A549 (cell line): ENCODE data around the gene BABAM1. TPM values are rescaled to one million over a fixed set of nuclear protein-coding genes. Genes with fewer than 3 reads are reported as not detected.

Source experiments
- ATAC-seq, 2 experiments: fragments of 200-7000 bp in 1 of 2; fragments of >200 bp in 1 of 2; cut with Nextera tagmentation in 1 of 2; cut with Tn5 transposase in 1 of 2; 3 replicates each; pipeline versions ENCODE4 v1.8.0 to v1.9.1; 2018 to 2020; ENCODE audit warnings: mild to moderate bottlenecking in 1 of 2, moderate library complexity in 1 of 2
- CTCF ChIA-PET: fragments of 300-600 bp; sonication (Branson Sonifier 250); formaldehyde crosslinking; extraction: SDS; loops from one replicate; lab custom pipeline; 2021; ENCODE audit warnings: antibody characterized with exemption, inconsistent platforms; lab: Yijun Ruan, JAX
- POLR2A ChIA-PET: fragments of 350-600 bp; formaldehyde crosslinking; extraction: SDS; loops from one replicate; lab custom pipeline; 2021; ENCODE audit warnings: antibody characterized with exemption, inconsistent platforms; lab: Yijun Ruan, JAX
- DNase-seq, 2 experiments: peaks; one replicate each; pipeline versions ENCODE4 v3.0.0 to v3.0.0-alpha.2; 2011 to 2016; ENCODE audit warnings: low read depth in 1 of 2, low spot score in 1 of 2
- FAIRE-seq: peaks from 2 replicates; lab custom pipeline; 2011; peaks lifted over from hg19 to GRCh38; lab: Jason Lieb, UNC
- H3K27ac ChIP-seq, 2 experiments: fragments of >200 bp; sonication (Bioruptor Twin); formaldehyde crosslinking; 3 replicates each; pipeline ENCODE4 v1.5.1; 2016 to 2017
- H3K4me1 ChIP-seq: fragments of >200 bp; sonication (Bioruptor Twin); formaldehyde crosslinking; 3 replicates; pipeline ENCODE4 v1.6.1; 2016
- H3K4me2 ChIP-seq: fragments of >200 bp; sonication (Bioruptor Twin); formaldehyde crosslinking; 3 replicates; pipeline ENCODE4 v1.6.1; 2016
- H3K4me3 ChIP-seq: fragments of >200 bp; sonication (Bioruptor Twin); formaldehyde crosslinking; 3 replicates; pipeline ENCODE4 v1.5.1; 2016
- H3K9me3 ChIP-seq: fragments of >200 bp; sonication (Bioruptor Twin); formaldehyde crosslinking; 3 replicates; pipeline ENCODE4 v1.6.1; 2016
- CBX2 ChIP-seq: fragments of 200-600 bp; sonication (generic); IDR thresholded peaks from 2 replicates; pipeline ENCODE4 v1.6.1; 2016; ENCODE audit warnings: low read depth, mild to moderate bottlenecking, borderline replicate concordance
- E2F6 ChIP-seq: IDR thresholded peaks from 2 replicates; pipeline ENCODE4 v1.6.1; 2012; ENCODE audit warnings: low read depth, borderline replicate concordance
- EHMT2 ChIP-seq: fragments of 200-600 bp; sonication (generic); IDR thresholded peaks from 2 replicates; pipeline ENCODE4 v1.6.1; 2016; ENCODE audit warnings: antibody characterized with exemption, low read depth, mild to moderate bottlenecking, moderate library complexity
- ELK1 ChIP-seq: fragments of 150-350 bp; IDR thresholded peaks from 2 replicates; pipeline ENCODE4 v1.6.1; 2014; ENCODE audit warnings: low read depth, mild to moderate bottlenecking, low read length
- FOSB ChIP-seq: fragments of 250-450 bp; sonication (Bioruptor Pico); IDR thresholded peaks from 2 replicates; pipeline ENCODE4 v1.5.0; 2020; ENCODE audit warnings: mild to moderate bottlenecking, moderate library complexity
- HDAC2 ChIP-seq: fragments of 200-600 bp; sonication (generic); IDR thresholded peaks from 2 replicates; pipeline ENCODE4 v1.6.1; 2016
- HEYL ChIP-seq: fragments of 250-450 bp; sonication (Bioruptor Pico); IDR thresholded peaks from 2 replicates; pipeline ENCODE4 v1.8.0; 2021; ENCODE audit warnings: mild to moderate bottlenecking, moderate library complexity
- JUN ChIP-seq, 2 experiments: fragments of >200 bp; sonication (Bioruptor Twin); formaldehyde crosslinking; IDR thresholded peaks; 2 replicates in 1 of 2; 3 replicates in 1 of 2; pipeline ENCODE4 v1.6.1; 2016 to 2017
- JUNB ChIP-seq: fragments of >200 bp; sonication (Bioruptor Twin); formaldehyde crosslinking; IDR thresholded peaks from 2 replicates; pipeline ENCODE4 v1.6.1; 2016
- KDM5A ChIP-seq: fragments of 200-600 bp; sonication (generic); IDR thresholded peaks from 2 replicates; pipeline ENCODE4 v1.6.1; 2016; ENCODE audit warnings: antibody characterized with exemption, mild to moderate bottlenecking
- MAFK ChIP-seq: fragments of 450-650 bp; IDR thresholded peaks from 2 replicates; pipeline ENCODE4 v1.6.1; 2014; ENCODE audit not compliant: partially characterized antibody
- MYC ChIP-seq: IDR thresholded peaks from 2 replicates; pipeline ENCODE4 v1.6.1; 2012; ENCODE audit warnings: mild to moderate bottlenecking, inconsistent platforms, low read length, improper control_type of control experiment, borderline replicate concordance
- NR3C1 ChIP-seq: fragments of >200 bp; sonication (Bioruptor Twin); formaldehyde crosslinking; IDR thresholded peaks from 3 replicates; pipeline ENCODE4 v1.6.1; 2017
- POLR2A ChIP-seq: IDR thresholded peaks from 2 replicates; pipeline ENCODE4 v1.6.1; 2012; ENCODE audit warnings: mild to moderate bottlenecking, low read length
- RAD21 ChIP-seq, 2 experiments: fragments of >200 bp in 1 of 2; sonication (Bioruptor Twin) in 1 of 2; formaldehyde crosslinking in 1 of 2; IDR thresholded peaks in 1 of 2; conservative IDR thresholded peaks in 1 of 2; 2 replicates in 1 of 2; 3 replicates in 1 of 2; pipeline ENCODE4 v1.6.1; 2012 to 2018; ENCODE audit warnings: inconsistent platforms in 1 of 2
- RARB ChIP-seq: fragments of 250-450 bp; sonication (Bioruptor Pico); IDR thresholded peaks from 2 replicates; pipeline ENCODE4 v1.8.0; 2021; ENCODE audit warnings: mild to moderate bottlenecking, moderate library complexity
- REST ChIP-seq: fragments of 200-600 bp; sonication (generic); IDR thresholded peaks from 2 replicates; pipeline ENCODE4 v1.6.1; 2016; ENCODE audit warnings: antibody characterized with exemption, mild to moderate bottlenecking, moderate library complexity
- TP53 ChIP-seq: fragments of 250-450 bp; sonication (Bioruptor Pico); IDR thresholded peaks from 2 replicates; pipeline ENCODE4 v1.5.0; 2021; ENCODE audit warnings: mild to moderate bottlenecking, moderate library complexity
- USF2 ChIP-seq: fragments of 450-650 bp; IDR thresholded peaks from 2 replicates; pipeline ENCODE4 v1.6.1; 2014; ENCODE audit warnings: antibody characterized with exemption
- ZFP36 ChIP-seq: fragments of 450-650 bp; IDR thresholded peaks from 2 replicates; pipeline ENCODE4 v1.6.1; 2014; ENCODE audit warnings: borderline replicate concordance; ENCODE audit not compliant: partially characterized antibody
- ZSCAN20 ChIP-seq: fragments of 250-450 bp; sonication (Bioruptor Pico); IDR thresholded peaks from 2 replicates; pipeline ENCODE4 v1.8.0; 2022; ENCODE audit warnings: mild to moderate bottlenecking, moderate library complexity
- WGBS: methylation state at CpG from one replicate; pipeline ENCODE4 v1.1.6; 2017; ENCODE audit errors: missing lambda C conversion rate; 5-methylcytosine and 5-hydroxymethylcytosine counted together
- polyA plus RNA-seq, 4 experiments: library from polyadenylated mRNA; depleted of rRNA in 3 of 4; stranded (reverse); fragments of >200 nt; fragmentation: RNase III in 1 of 4; extraction: RNeasy Plus Mini Kit Qiagen cat#74134 plus additional on column Dnase treatment in 1 of 4; gene quantifications; 2 replicates in 3 of 4; 3 replicates in 1 of 4; pipeline ENCODE4 v1.2.3, GENCODE V29; 2011 to 2017

The BABAM1 gene
- polyA plus RNA-seq, 2 of the 4 experiments (the other 2 are of a cell fraction) = 56.0 to 67.6 TPM

GRCh38 chr19:17303167-17303939 is 36.1 kb downstream of the BABAM1 start, which contains the start of gene ABHD8 (continued):
- TF ChIP-seq USF2 (peak; percentile 62), POLR2A (peak; percentile 43), EHMT2 (no peak)

GRCh38 chr19:17303940-17304267 is 36.7 kb downstream of the BABAM1 start:
- no peak overlapping the region for H3K4me3 ChIP-seq
- FAIRE-seq = no peak
- POLR2A ChIA-PET = interaction anchor here (1.9 kb wide), 1 partner anchor 11 kb away, joined by 15 read pairs; no protein-coding TSS in a partner anchor
- no peak for ATAC-seq
- no peaks in the 10 kb centered on the region for H3K9me3 ChIP-seq
- no peak for DNase-seq
- H3K27ac ChIP-seq = peak overlapping the region; percentile 62 to 87
- H3K4me2 ChIP-seq = peak overlapping the region; percentile 93
- H3K4me1 ChIP-seq = peaks cover 28% of the 10 kb centered on the region
- 84% methylated on average over 10 of the region's 12 CpGs for WGBS
- CTCF ChIA-PET = interaction anchor here (0.8 to 8.7 kb wide), 3 partner anchors 10 to 82 kb away, joined by 5 to 98 read pairs (median 8); no protein-coding TSS in a partner anchor
- TF ChIP-seq RAD21 (conservative IDR thresholded peaks at IDR 0.05 in 1 of 2, IDR thresholded peaks at IDR 0.05 in 1 of 2) (no peak), ELK1 (no peak), MAFK (no peak), CBX2 (no peak), ZSCAN20 (no peak), RARB (CRISPR knock-in tag) (no peak), JUN (IDR thresholded peaks at IDR 0.05) (no peak), JUNB (no peak), ZFP36 (no peak), NR3C1 (no peak), HDAC2 (no peak)

- POLR2A ChIA-PET = interaction anchor here (0.7 to 1.9 kb wide), 5 partner anchors 12 to 89 kb away, joined by 3 to 15 read pairs (median 4); partner anchors contain the start of gene ANO8
- DNase-seq = no peak
- H3K9me3 ChIP-seq = no peaks in the 10 kb centered on the region
- H3K4me1 ChIP-seq = peaks cover 28% of the 10 kb centered on the region
- FAIRE-seq = no peak
- ATAC-seq = no peak
- peak overlapping the region; percentile 93 for H3K4me2 ChIP-seq
- CTCF ChIA-PET = interaction anchor here (0.6 to 8.7 kb wide), 12 partner anchors 11 to 1890 kb away, joined by 3 to 98 read pairs (median 4); no protein-coding TSS in a partner anchor
- WGBS = 56% methylated on average over 12 of the region's 12 CpGs
- H3K27ac ChIP-seq = peak overlapping the region; percentile 73 to 87
- TF ChIP-seq MYC (no peak), REST (no peak), E2F6 (no peak), ZSCAN20 (no peak), NR3C1 (no peak), HEYL (CRISPR knock-in tag) (no peak), FOSB (CRISPR knock-in tag) (no peak), EHMT2 (no peak), TP53 (no peak), KDM5A (no peak)
- TF ChIP-seq, all 56 proteins: peak for 0
- no peak overlapping the region for H3K4me3 ChIP-seq
These were observed 37.4 kb downstream of the BABAM1 start for GRCh38 chr19:17304386-17305215.
